ENCODE data around the gene PRKCE. TPM values are rescaled to one million over a fixed set of nuclear protein-coding genes. Genes with fewer than 3 reads are reported as not detected.

PRKCE gene
- total and polyA plus RNA-seq, 2 of the 8 experiments (the other 6 are each of a cell fraction or from before 2014, with no cell fraction given): 0.54 to 2.1 TPM

DNA sequence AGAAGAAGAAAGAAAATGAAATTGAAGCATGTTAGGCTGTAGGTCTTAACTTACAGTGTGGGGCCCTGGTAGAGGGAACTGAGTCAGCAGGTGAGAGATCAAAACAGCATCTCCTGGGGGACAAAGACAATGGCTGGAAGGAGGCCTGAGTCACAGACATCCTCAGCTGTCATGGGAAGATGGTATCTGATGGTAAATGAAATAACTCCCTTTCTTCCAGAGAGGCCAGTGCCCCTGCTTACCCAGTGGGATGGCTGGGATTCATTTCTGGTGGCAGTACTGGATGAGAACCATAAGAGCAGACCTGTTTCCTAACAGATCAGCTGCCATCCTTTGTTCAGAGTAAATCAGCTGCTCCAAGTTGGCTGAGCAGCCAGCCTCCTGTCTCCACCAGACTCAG, 394.4 kb downstream of the PRKCE start:
- POLR2A ChIA-PET (ENCODE audit: partially characterized antibody): interaction anchor here (1.6 kb wide), 1 partner anchor 26 kb away, joined by 3 read pairs; no protein-coding TSS in a partner anchor
- H4K8ac ChIP-seq (ENCODE audit: extremely low read depth, insufficient read depth, low read length): no peak overlapping the region
- H4K91ac ChIP-seq (replicated peaks; ENCODE audit: insufficient read length, low read length): no peak overlapping the region
- H4K20me1 ChIP-seq (replicated peaks in 1 of 2; ENCODE audit: control insufficient read depth in 1 of 2, insufficient read depth in 2 of 2, low read length in 2 of 2): no peaks in the 10 kb centered on the region
- no peaks in the 10 kb centered on the region for H3K23me2 ChIP-seq (ENCODE audit: low read depth, low read length)
- no peak overlapping the region for H2BK120ac ChIP-seq (replicated peaks; ENCODE audit: low read depth, low read length)
- no peaks in the 10 kb centered on the region for H3K79me1 ChIP-seq (ENCODE audit: low read depth, low read length)
- H2BK12ac ChIP-seq (ENCODE audit: low read depth, low read length): no peak overlapping the region
- no peak overlapping the region for H3K23ac ChIP-seq (ENCODE audit: insufficient read length)
- no peaks in the 10 kb centered on the region for H3K79me2 ChIP-seq (ENCODE audit: control insufficient read depth in 1 of 2, insufficient read depth in 2 of 2, low read length in 2 of 2)
- no peak overlapping the region for H3K4ac ChIP-seq (replicated peaks; ENCODE audit: insufficient read length, low read depth, low read length)
- no peak overlapping the region; the same call in 1 of the 2 replicates for H2BK15ac ChIP-seq (ENCODE audit: low read length)
- no peak overlapping the region for H3K14ac ChIP-seq (ENCODE audit: insufficient read length)
- no peaks in the 10 kb centered on the region for H3K27me3 ChIP-seq (replicated peaks in 1 of 4; ENCODE audit: control insufficient read depth in 3 of 4, extremely low read depth in 1 of 4, insufficient read depth in 3 of 4, low read length in 3 of 4)
- no peak overlapping the region for H4K5ac ChIP-seq (ENCODE audit: insufficient read length, low read depth, low read length)
- H3K9ac ChIP-seq (replicated peaks in 1 of 4; ENCODE audit: extremely low read depth in 1 of 4, low read depth in 3 of 4, low read length in 3 of 4): no peak overlapping the region
- H2BK5ac ChIP-seq (ENCODE audit: low read depth, low read length): no peak overlapping the region
- no peak overlapping the region for H3K4me3 ChIP-seq (ENCODE audit: extremely low read depth in 1 of 4, insufficient read depth in 2 of 4, low read depth in 3 of 4, low read length in 4 of 4)
- H3K4me1 ChIP-seq (replicated peaks in 1 of 4; ENCODE audit: control insufficient read depth in 3 of 4, insufficient read depth in 4 of 4, low read length in 3 of 4): no peaks in the 10 kb centered on the region
- DNase-seq (ENCODE audit: low read depth in 1 of 2, low spot score in 2 of 2): no peak
- H3K27ac ChIP-seq (ENCODE audit: low read depth, low read length): no peak overlapping the region
- H3K9me3 ChIP-seq (ENCODE audit: insufficient read depth in 2 of 2, low read depth in 1 of 2, low read length in 1 of 2): no peaks in the 10 kb centered on the region
- H2BK20ac ChIP-seq (ENCODE audit: low read length): no peak overlapping the region
- no peaks in the 10 kb centered on the region for H3K36me3 ChIP-seq (ENCODE audit: control insufficient read depth in 2 of 4, insufficient read depth in 4 of 4, low read length in 3 of 4)
- no peak for FAIRE-seq
- H3K56ac ChIP-seq (replicated peaks; ENCODE audit: insufficient read length, low read depth, low read length): no peak overlapping the region
- CTCF ChIA-PET (ENCODE audit: partially characterized antibody): interaction anchor here (1.7 kb wide), 1 partner anchor 16 kb away, joined by 7 read pairs; no protein-coding TSS in a partner anchor
- H3K18ac ChIP-seq (ENCODE audit: extremely low read depth, low read length): no peak overlapping the region
- H2AFZ ChIP-seq (ENCODE audit: low read length): no peak overlapping the region
- H2AK5ac ChIP-seq (ENCODE audit: low read depth, low read length): no peak overlapping the region
- no peak overlapping the region for H3K4me2 ChIP-seq (ENCODE audit: insufficient read depth in 1 of 2, low read depth in 2 of 2, low read length in 2 of 2)
- TF ChIP-seq, protein P1, sequence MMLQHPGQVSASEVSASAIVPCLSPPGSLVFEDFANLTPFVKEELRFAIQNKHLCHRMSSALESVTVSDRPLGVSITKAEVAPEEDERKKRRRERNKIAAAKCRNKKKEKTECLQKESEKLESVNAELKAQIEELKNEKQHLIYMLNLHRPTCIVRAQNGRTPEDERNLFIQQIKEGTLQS (IDR thresholded peaks at IDR 0.05; ENCODE audit: insufficient read depth, low read depth, low read length): no peak
- TF ChIP-seq CTBP2 (IDR thresholded peaks at IDR 0.05; ENCODE audit: borderline replicate concordance, insufficient read depth, insufficient read length, low read length): no peak
- TF ChIP-seq SIN3A (conservative IDR thresholded peaks at IDR 0.05 in 1 of 2, IDR thresholded peaks at IDR 0.05 in 1 of 2; ENCODE audit: low read depth in 1 of 2, low read length in 2 of 2): no peak
- TF ChIP-seq SP1 (IDR thresholded peaks at IDR 0.05; ENCODE audit: low read depth, low read length): no peak
- no peak for TF ChIP-seq CBX5 (IDR thresholded peaks at IDR 0.05; ENCODE audit: low read depth, low read length)
- TF ChIP-seq RBBP5 (IDR thresholded peaks at IDR 0.05; ENCODE audit: borderline replicate concordance, low read depth, low read length): no peak
